BJ (cell line): ENCODE measurements around the gene MTG2. TPM values are rescaled to one million over a fixed set of nuclear protein-coding genes. Genes with fewer than 3 reads are reported as not detected.
A peak's percentile ranks its signal among the peaks of the same experiment; 100 is the strongest.

Experiments used
- CTCF ChIA-PET: fragments of 350-600 bp; formaldehyde crosslinking; extraction: SDS; loops from one replicate; lab custom pipeline; 2021; ENCODE audit warnings: antibody characterized with exemption, inconsistent platforms; lab: Yijun Ruan, JAX
- POLR2A ChIA-PET: fragments of 300-600 bp; sonication (Branson Sonifier 250); formaldehyde crosslinking; extraction: SDS; loops from one replicate; lab custom pipeline; 2021; ENCODE audit warnings: antibody characterized with exemption; lab: Charles Lee
- DNase-seq: peaks from one replicate; pipeline ENCODE4 v3.0.0-alpha.2; 2011; ENCODE audit warnings: low read depth
- H3K27me3 ChIP-seq: 2 replicates; pipeline ENCODE4 v1.6.0; 2011; ENCODE audit warnings: low read length; ENCODE audit not compliant: control insufficient read depth, insufficient read depth
- H3K36me3 ChIP-seq: 2 replicates; pipeline ENCODE4 v1.5.1; 2011; ENCODE audit warnings: low read length; ENCODE audit not compliant: control insufficient read depth, insufficient read depth
- H3K4me3 ChIP-seq: 2 replicates; pipeline ENCODE4 v1.5.1; 2011; ENCODE audit warnings: low read depth, mild to moderate bottlenecking, control low read depth, low read length
- polyA plus RNA-seq: library from polyadenylated mRNA; depleted of rRNA; stranded (reverse); fragments of >200 nt; gene quantifications from 2 replicates; pipeline ENCODE4 v1.2.3, GENCODE V29; 2011
- TF ChIP-seq, protein P1 (sequence below): IDR thresholded peaks from 2 replicates; pipeline ENCODE4 v1.5.1; 2011; ENCODE audit warnings: low read depth, mild to moderate bottlenecking, control low read depth, inconsistent platforms, low read length, moderate library complexity; ENCODE audit not compliant: insufficient read depth

MTG2 gene
- polyA plus RNA-seq, 1 experiment, result 19.3 TPM

DNA sequence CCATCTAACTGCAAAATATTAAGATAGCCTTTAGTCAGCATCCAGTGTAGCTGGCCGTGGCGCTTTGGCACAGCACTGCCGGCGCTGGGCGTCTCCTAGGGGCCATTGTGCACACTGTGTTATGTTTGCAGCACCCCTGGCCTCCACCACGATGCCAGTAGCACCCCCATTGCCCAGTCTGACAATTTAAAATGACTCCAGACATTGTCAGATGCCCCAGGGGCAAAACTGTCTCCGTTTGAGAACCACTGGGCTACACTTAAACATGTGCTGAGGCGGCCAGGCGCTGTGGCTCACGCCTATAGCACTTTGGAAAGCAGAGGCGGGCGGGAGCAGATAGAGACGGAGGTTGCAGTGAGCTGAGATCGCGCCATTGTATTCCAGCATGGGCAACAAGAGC, 6.0 kb upstream of the MTG2 start:
- CTCF ChIA-PET, result interaction anchor here (0.7 kb wide), 1 partner anchor 42 kb away, joined by 3 read pairs; no protein-coding TSS in a partner anchor

GRCh38 chr20:62177307-62177706, 5.5 kb upstream of the MTG2 start:
- CTCF ChIA-PET, result no interaction called here
- POLR2A ChIA-PET, result no interaction called here
- H3K36me3 ChIP-seq, result peaks cover 12% of the 10 kb centered on the region
- H3K27me3 ChIP-seq, result no peaks in the 10 kb centered on the region
- TF ChIP-seq, protein P1, sequence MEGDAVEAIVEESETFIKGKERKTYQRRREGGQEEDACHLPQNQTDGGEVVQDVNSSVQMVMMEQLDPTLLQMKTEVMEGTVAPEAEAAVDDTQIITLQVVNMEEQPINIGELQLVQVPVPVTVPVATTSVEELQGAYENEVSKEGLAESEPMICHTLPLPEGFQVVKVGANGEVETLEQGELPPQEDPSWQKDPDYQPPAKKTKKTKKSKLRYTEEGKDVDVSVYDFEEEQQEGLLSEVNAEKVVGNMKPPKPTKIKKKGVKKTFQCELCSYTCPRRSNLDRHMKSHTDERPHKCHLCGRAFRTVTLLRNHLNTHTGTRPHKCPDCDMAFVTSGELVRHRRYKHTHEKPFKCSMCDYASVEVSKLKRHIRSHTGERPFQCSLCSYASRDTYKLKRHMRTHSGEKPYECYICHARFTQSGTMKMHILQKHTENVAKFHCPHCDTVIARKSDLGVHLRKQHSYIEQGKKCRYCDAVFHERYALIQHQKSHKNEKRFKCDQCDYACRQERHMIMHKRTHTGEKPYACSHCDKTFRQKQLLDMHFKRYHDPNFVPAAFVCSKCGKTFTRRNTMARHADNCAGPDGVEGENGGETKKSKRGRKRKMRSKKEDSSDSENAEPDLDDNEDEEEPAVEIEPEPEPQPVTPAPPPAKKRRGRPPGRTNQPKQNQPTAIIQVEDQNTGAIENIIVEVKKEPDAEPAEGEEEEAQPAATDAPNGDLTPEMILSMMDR, result no peak
- DNase-seq, result no peak
- no peak overlapping the region for H3K4me3 ChIP-seq

More for the DNA sequence above, 6.0 kb upstream of the MTG2 start:
- H3K27me3 ChIP-seq, result no peaks in the 10 kb centered on the region
- H3K36me3 ChIP-seq, result peaks cover 12% of the 10 kb centered on the region
- no peak for DNase-seq
- TF ChIP-seq, protein P1, result no peak
- H3K4me3 ChIP-seq, result no peak overlapping the region
- POLR2A ChIA-PET, result no interaction called here

GRCh38 chr20:62178316-62179161, 4.3 kb upstream of the MTG2 start:
- H3K36me3 ChIP-seq, result peaks cover 10% of the 10 kb centered on the region
- ChIA-PET CTCF (no interaction called here), POLR2A (no interaction called here)
- TF ChIP-seq, protein P1, result no peak
- no peak for DNase-seq
- H3K4me3 ChIP-seq, result no peak overlapping the region
- no peaks in the 10 kb centered on the region for H3K27me3 ChIP-seq

GRCh38 chr20:62179162-62179504, 3.7 kb upstream of the MTG2 start:
- no peaks in the 10 kb centered on the region for H3K27me3 ChIP-seq
- peaks cover 8% of the 10 kb centered on the region for H3K36me3 ChIP-seq
- H3K4me3 ChIP-seq, result no peak overlapping the region
- no peak for DNase-seq
- TF ChIP-seq, protein P1, result no peak
- POLR2A ChIA-PET, result no interaction called here
- CTCF ChIA-PET, result no interaction called here

DNA sequence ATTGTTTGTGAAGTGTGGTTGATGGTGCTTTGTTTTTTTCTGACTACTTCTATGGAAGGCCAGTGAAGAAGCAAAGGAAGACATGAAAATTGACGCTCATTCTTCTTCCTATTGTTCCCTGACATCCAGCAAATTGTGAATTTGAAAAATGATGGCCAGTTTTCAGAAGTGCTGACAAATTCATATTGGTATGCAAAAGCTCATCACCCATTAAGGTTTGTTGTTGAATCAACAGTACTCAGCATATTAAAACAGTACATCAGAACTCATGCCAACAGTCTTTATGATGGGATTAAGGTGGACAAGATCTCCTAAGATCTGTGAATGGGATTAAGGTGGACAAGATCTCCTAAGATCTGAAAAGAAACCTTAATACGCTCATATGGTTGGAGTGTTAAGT, 1.0 kb upstream of the MTG2 start:
- Histone ChIP-seq H3K27me3 (no peaks in the 10 kb centered on the region), H3K36me3 (peaks cover 5% of the 10 kb centered on the region), H3K4me3 (peak overlapping the region; percentile 98)
- ChIA-PET POLR2A (no interaction called here), CTCF (no interaction called here)
- TF ChIP-seq, protein P1, result no peak
- DNase-seq, result no peak
